IMR-90 (cell line): ENCODE results near the gene DISC1. TPM values are rescaled to one million over a fixed set of nuclear protein-coding genes. Genes with fewer than 3 reads are reported as not detected.

Experiments used
- ATAC-seq: fragments of 200-7000 bp; cut with Tn5 transposase; 2 replicates; pipeline ENCODE4 v1.9.1; 2020; ENCODE audit warnings: low read depth, mild to moderate bottlenecking, moderate library complexity
- BruUV-seq: library from RNA; stranded (reverse); fragments of 400-500 nt; replicated peaks from 2 replicates; lab custom pipeline; 2021; lab: Mats Ljungman, UMichigan
- CTCF ChIA-PET: fragments of 300-600 bp; formaldehyde crosslinking; extraction: SDS; loops from one replicate; lab custom pipeline; 2021; ENCODE audit warnings: antibody characterized with exemption; lab: Yijun Ruan, JAX
- POLR2A ChIA-PET: fragments of 300-600 bp; sonication (Branson Sonifier 250); formaldehyde crosslinking; loops from one replicate; lab custom pipeline; 2022; ENCODE audit warnings: antibody characterized with exemption; ENCODE audit not compliant: unreplicated experiment; lab: Charles Lee
- DNase-seq: peaks from one replicate; pipeline ENCODE4 v3.0.0; 2013
- H2AFZ ChIP-seq: replicated peaks from 2 replicates; pipeline ENCODE3; 2013; ENCODE audit warnings: low read length, mild to moderate bottlenecking; ENCODE audit not compliant: poor library complexity
- H2AK5ac ChIP-seq: 2 replicates; pipeline ENCODE4 v1.6.1; 2013; ENCODE audit warnings: low read depth, low read length, inconsistent platforms
- H2AK9ac ChIP-seq: replicated peaks from 2 replicates; pipeline ENCODE3; 2013; ENCODE audit warnings: mild to moderate bottlenecking, low read depth, low read length, moderate library complexity; ENCODE audit not compliant: poor library complexity
- H2BK120ac ChIP-seq: 2 replicates; pipeline ENCODE4 v1.6.1; 2013; ENCODE audit warnings: low read depth, low read length, inconsistent platforms
- H2BK15ac ChIP-seq: 3 replicates; pipeline ENCODE4 v1.6.1; 2013; ENCODE audit warnings: low read depth, low read length, inconsistent platforms
- H2BK20ac ChIP-seq: 2 replicates; pipeline ENCODE4 v1.6.1; 2013; ENCODE audit warnings: low read depth, mild to moderate bottlenecking, inconsistent platforms, low read length, moderate library complexity
- H2BK5ac ChIP-seq: 2 replicates; pipeline ENCODE4 v1.6.1; 2013; ENCODE audit warnings: mild to moderate bottlenecking, low read depth, low read length, inconsistent platforms; ENCODE audit not compliant: poor library complexity, severe bottlenecking
- H3K14ac ChIP-seq: replicated peaks from 2 replicates; pipeline ENCODE4 v1.6.1; 2013; ENCODE audit warnings: low read depth, low read length, inconsistent platforms
- H3K18ac ChIP-seq: 2 replicates; pipeline ENCODE4 v1.6.1; 2013; ENCODE audit warnings: low read depth, low read length, control low read depth
- H3K23ac ChIP-seq: 2 replicates; pipeline ENCODE4 v1.6.1; 2013; ENCODE audit warnings: low read depth, low read length, inconsistent platforms
- H3K27ac ChIP-seq: 2 replicates; pipeline ENCODE4 v1.5.1; 2013; ENCODE audit warnings: mild to moderate bottlenecking, control low read depth, low read length; ENCODE audit not compliant: insufficient read depth
- H3K27me3 ChIP-seq: 2 replicates; pipeline ENCODE4 v1.6.1; 2013; ENCODE audit warnings: low read length; ENCODE audit not compliant: control insufficient read depth, insufficient read depth
- H3K36me3 ChIP-seq: 2 replicates; pipeline ENCODE4 v1.6.1; 2013; ENCODE audit warnings: low read length, mixed read lengths; ENCODE audit not compliant: control insufficient read depth, insufficient read depth
- H3K4ac ChIP-seq: 2 replicates; pipeline ENCODE4 v1.6.1; 2013; ENCODE audit warnings: low read depth, low read length, inconsistent platforms
- H3K4me1 ChIP-seq: 2 replicates; pipeline ENCODE4 v1.6.1; 2013; ENCODE audit warnings: low read length, mixed read lengths; ENCODE audit not compliant: control insufficient read depth, insufficient read depth
- H3K4me2 ChIP-seq: 2 replicates; pipeline ENCODE4 v1.6.1; 2013; ENCODE audit warnings: low read depth, mild to moderate bottlenecking, control low read depth, low read length, moderate library complexity
- H3K4me3 ChIP-seq: 2 replicates; pipeline ENCODE4 v1.5.1; 2013; ENCODE audit warnings: low read depth, mild to moderate bottlenecking, control low read depth, low read length, moderate library complexity; ENCODE audit not compliant: insufficient read depth
- H3K56ac ChIP-seq: 2 replicates; pipeline ENCODE4 v1.6.1; 2013; ENCODE audit warnings: low read length, inconsistent platforms; ENCODE audit not compliant: insufficient read depth; ENCODE audit errors: extremely low read depth
- H3K79me1 ChIP-seq, 2 experiments: 2 replicates each; pipeline ENCODE4 v1.6.1; 2013; ENCODE audit warnings: low read length in 2 of 2, inconsistent platforms in 1 of 2, low read depth in 1 of 2
- H3K9ac ChIP-seq: 2 replicates; pipeline ENCODE4 v1.6.1; 2013; ENCODE audit warnings: low read depth, low read length, control low read depth
- H3K9me1 ChIP-seq: 2 replicates; pipeline ENCODE4 v1.6.1; 2013; ENCODE audit warnings: low read length, inconsistent platforms; ENCODE audit not compliant: insufficient read depth
- H3K9me3 ChIP-seq: 2 replicates; pipeline ENCODE4 v1.6.1; 2013; ENCODE audit warnings: low read length; ENCODE audit not compliant: control insufficient read depth, insufficient read depth
- H4K20me1 ChIP-seq: 2 replicates; pipeline ENCODE4 v1.6.1; 2013; ENCODE audit warnings: low read length, inconsistent platforms; ENCODE audit not compliant: insufficient read depth
- H4K5ac ChIP-seq: 2 replicates; pipeline ENCODE4 v1.6.1; 2013; ENCODE audit warnings: mild to moderate bottlenecking, low read depth, low read length, control low read depth
- H4K8ac ChIP-seq, 2 experiments: 2 replicates each; pipeline ENCODE4 v1.6.1; 2013; ENCODE audit warnings: low read depth in 2 of 2, low read length in 2 of 2, control low read depth in 1 of 2, inconsistent platforms in 1 of 2
- H4K91ac ChIP-seq: 2 replicates; pipeline ENCODE4 v1.6.1; 2013; ENCODE audit warnings: low read depth, low read length, inconsistent platforms; ENCODE audit not compliant: insufficient read depth
- BHLHE40 ChIP-seq: fragments of 150-350 bp; IDR thresholded peaks from 2 replicates; pipeline ENCODE4 v1.6.1; 2016; ENCODE audit warnings: mild to moderate bottlenecking, low read depth, low read length
- CTCF ChIP-seq: conservative IDR thresholded peaks from 2 replicates; pipeline ENCODE4 v1.5.1; 2012; ENCODE audit warnings: mild to moderate bottlenecking, low read depth, low read length, improper control_type of control experiment
- SMC3 ChIP-seq: fragments of 150-350 bp; IDR thresholded peaks from 2 replicates; pipeline ENCODE4 v1.6.1; 2016; ENCODE audit warnings: low read depth, mild to moderate bottlenecking, antibody characterized with exemption, low read length, moderate library complexity
- USF2 ChIP-seq: fragments of 150-350 bp; IDR thresholded peaks from 2 replicates; pipeline ENCODE4 v1.6.1; 2017; ENCODE audit warnings: mild to moderate bottlenecking, antibody characterized with exemption, low read length, low read depth
- WGBS, 2 experiments: methylation state at CpG; one replicate each; pipeline versions ENCODE4 v1.1.5 to v1.1.7; 2013; ENCODE audit warnings: missing lambda C conversion rate in 2 of 2; ENCODE audit not compliant: insufficient read length in 1 of 2; ENCODE audit errors: extremely low coverage in 2 of 2; 5-methylcytosine and 5-hydroxymethylcytosine counted together
- dilution Hi-C: fragments of 300-500 bp; cut with HindIII; formaldehyde crosslinking; loops from one replicate; pipeline ENCODE4 v1.14.3; 2018; ENCODE audit warnings: low sequenced_read_pairs; ENCODE audit not compliant: unreplicated experiment
- in situ Hi-C: fragments of 300-500 bp; cut with MboI; formaldehyde crosslinking; loops from 3 replicates; pipeline ENCODE4 v1.14.3; 2019; ENCODE audit warnings: low sequenced_read_pairs, inconsistent platforms, mixed read lengths
- intact Hi-C: fragments of 100-400 bp; cut with micrococcal nuclease; formaldehyde crosslinking; loops from 2 replicates; pipeline ENCODE4 v1.10.0; 2022
- polyA plus RNA-seq, 3 experiments: library from polyadenylated mRNA; depleted of rRNA; stranded (reverse); fragments of >200 nt; gene quantifications; 2 replicates each; pipeline ENCODE4 v1.2.3, GENCODE V29; 2012; ENCODE audit warnings: low replicate concordance in 1 of 3
- total RNA-seq: library from RNA; depleted of rRNA; stranded (reverse); fragments of >200 nt; gene quantifications from 2 replicates; pipeline ENCODE4 v1.2.3, GENCODE V29; 2012
- TF ChIP-seq, protein P1 (sequence below): fragments of 150-350 bp; IDR thresholded peaks from 2 replicates; pipeline ENCODE4 v1.6.1; 2016; ENCODE audit warnings: low read depth, mild to moderate bottlenecking, low read length, moderate library complexity, borderline replicate concordance

Gene DISC1
- total and polyA plus RNA-seq, 2 of the 4 experiments (the other 2 are of a cell fraction) = 2.2 to 7.0 TPM

DNA sequence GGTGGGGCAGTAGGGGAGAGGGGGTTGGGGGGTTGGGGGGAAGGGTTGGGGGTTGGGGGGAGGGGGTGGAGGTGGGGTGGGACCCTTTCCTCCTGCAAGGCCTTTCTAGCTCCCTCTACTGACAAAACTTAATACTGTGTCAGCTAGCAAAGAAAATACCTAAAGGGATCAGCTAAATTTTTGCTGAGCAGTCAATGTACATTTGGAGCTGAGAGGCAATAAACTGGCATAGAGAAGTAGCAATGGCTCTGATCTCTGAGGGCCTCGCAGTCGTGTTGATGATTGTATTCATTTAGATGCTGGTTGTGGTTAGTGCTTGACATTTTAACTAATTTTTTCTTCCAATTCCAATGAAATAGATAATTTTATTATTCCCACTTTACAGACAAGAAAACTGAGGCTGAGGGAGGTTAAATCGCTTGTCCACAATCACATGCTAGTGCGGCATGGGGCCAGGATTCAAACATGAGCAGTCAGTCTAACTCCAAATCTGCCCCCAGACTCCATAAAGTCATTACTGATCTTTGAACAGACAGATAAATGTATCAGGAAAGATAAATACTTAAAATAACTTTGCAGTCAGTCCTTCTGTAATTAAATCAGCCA lies 357.1 kb downstream of the DISC1 start:
- Histone ChIP-seq H4K20me1 (no peaks in the 10 kb centered on the region), H2BK15ac (no peak overlapping the region), H4K5ac (no peak overlapping the region), H3K36me3 (no peaks in the 10 kb centered on the region), H2AK9ac (no peak overlapping the region), H2AK5ac (no peak overlapping the region), H4K8ac (no peak overlapping the region), H3K4me3 (no peak overlapping the region), H2BK120ac (no peak overlapping the region), H3K23ac (no peak overlapping the region), H3K4me2 (no peak overlapping the region), H3K27ac (no peak overlapping the region), H3K18ac (no peak overlapping the region), H3K4me1 (no peaks in the 10 kb centered on the region), H3K9me1 (no peaks in the 10 kb centered on the region), H2BK5ac (no peak overlapping the region), H3K56ac (no peak overlapping the region), H3K79me1 (no peaks in the 10 kb centered on the region), H2BK20ac (no peak overlapping the region), H3K27me3 (no peaks in the 10 kb centered on the region), H3K9ac (no peak overlapping the region), H2AFZ (no peak overlapping the region), H3K4ac (no peak overlapping the region), H3K9me3 (no peaks in the 10 kb centered on the region), H3K14ac (no peak overlapping the region), H4K91ac (no peak overlapping the region)
- TF ChIP-seq SMC3 = no peak
- TF ChIP-seq USF2 = no peak
- TF ChIP-seq, protein P1, sequence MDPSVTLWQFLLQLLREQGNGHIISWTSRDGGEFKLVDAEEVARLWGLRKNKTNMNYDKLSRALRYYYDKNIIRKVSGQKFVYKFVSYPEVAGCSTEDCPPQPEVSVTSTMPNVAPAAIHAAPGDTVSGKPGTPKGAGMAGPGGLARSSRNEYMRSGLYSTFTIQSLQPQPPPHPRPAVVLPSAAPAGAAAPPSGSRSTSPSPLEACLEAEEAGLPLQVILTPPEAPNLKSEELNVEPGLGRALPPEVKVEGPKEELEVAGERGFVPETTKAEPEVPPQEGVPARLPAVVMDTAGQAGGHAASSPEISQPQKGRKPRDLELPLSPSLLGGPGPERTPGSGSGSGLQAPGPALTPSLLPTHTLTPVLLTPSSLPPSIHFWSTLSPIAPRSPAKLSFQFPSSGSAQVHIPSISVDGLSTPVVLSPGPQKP = no peak
- TF ChIP-seq BHLHE40 = no peak
- TF ChIP-seq CTCF = no peak
- CTCF ChIA-PET = interaction anchor here (1.3 kb wide), 1 partner anchor 10 kb away, joined by 4 read pairs; no protein-coding TSS in a partner anchor
- DNase-seq = no peak
- in situ Hi-C loops = no loop called here
- no CpG with 5 or more reads among the region's 4 CpGs for WGBS, 2 experiments
- dilution Hi-C loops = no loop called here
- BruUV-seq = no TSS peak
- intact Hi-C loops = no loop called here
- POLR2A ChIA-PET = no interaction called here
- no peak for ATAC-seq
